Ishikawa (cell line): ENCODE results near the gene BCAR1.

Experiments used
- CEBPB ChIP-seq: IDR thresholded peaks from 2 replicates; pipeline ENCODE4 v1.6.1; 2012
- CREB1 ChIP-seq: IDR thresholded peaks from 2 replicates; pipeline ENCODE4 v1.6.1; 2012; ENCODE audit warnings: low read depth
- EGR1 ChIP-seq: IDR thresholded peaks from 2 replicates; pipeline ENCODE4 v1.6.1; 2012
- EP300 ChIP-seq: IDR thresholded peaks from 2 replicates; pipeline ENCODE4 v1.6.1; 2012; ENCODE audit warnings: borderline replicate concordance
- FOXM1 ChIP-seq: IDR thresholded peaks from 2 replicates; pipeline ENCODE4 v1.6.1; 2012; ENCODE audit warnings: low read depth, borderline replicate concordance
- NFIC ChIP-seq: IDR thresholded peaks from 2 replicates; pipeline ENCODE4 v1.6.1; 2012
- RAD21 ChIP-seq: IDR thresholded peaks from 2 replicates; pipeline ENCODE4 v1.6.1; 2012; ENCODE audit warnings: low read depth
- TAF1 ChIP-seq: IDR thresholded peaks from 2 replicates; pipeline ENCODE4 v1.6.1; 2012; ENCODE audit warnings: low read depth, mild to moderate bottlenecking
- TCF12 ChIP-seq: IDR thresholded peaks from 2 replicates; pipeline ENCODE4 v1.6.1; 2012; ENCODE audit warnings: low read depth
- TEAD4 ChIP-seq: IDR thresholded peaks from 2 replicates; pipeline ENCODE4 v1.6.1; 2012
- YY1 ChIP-seq: IDR thresholded peaks from 2 replicates; pipeline ENCODE4 v1.6.1; 2012; ENCODE audit warnings: low read depth
- ZBTB7A ChIP-seq: IDR thresholded peaks from 2 replicates; pipeline ENCODE4 v1.6.1; 2012; ENCODE audit warnings: low read depth
- TF ChIP-seq, protein P1 (sequence below): IDR thresholded peaks from 2 replicates; pipeline ENCODE4 v1.6.1; 2012
- TF ChIP-seq, protein P2 (sequence below): IDR thresholded peaks from 2 replicates; pipeline ENCODE4 v1.6.1; 2012; ENCODE audit warnings: low read depth, mild to moderate bottlenecking
- TF ChIP-seq, protein P3 (sequence below): IDR thresholded peaks from 2 replicates; pipeline ENCODE4 v1.6.1; 2012

Gene BCAR1

DNA sequence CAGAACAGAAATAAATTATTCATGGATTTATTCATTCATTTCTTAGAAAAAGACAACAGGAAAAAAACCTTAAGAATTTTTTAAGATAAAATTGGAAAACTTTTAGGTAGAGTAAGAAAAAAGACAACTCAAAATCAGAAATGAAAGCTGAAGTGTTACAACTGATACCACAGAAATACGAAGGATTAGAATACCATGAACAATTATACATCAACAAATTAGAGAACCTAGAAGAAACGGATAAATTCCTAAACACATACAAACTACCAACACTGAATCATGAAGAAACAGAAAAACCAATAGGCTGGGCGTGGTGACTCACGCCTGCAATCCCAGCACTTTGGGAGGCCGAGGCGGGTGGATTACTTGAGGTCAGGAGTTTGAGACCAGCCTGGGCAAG, 72.2 kb downstream of the BCAR1 start:
- TF ChIP-seq, protein P1, sequence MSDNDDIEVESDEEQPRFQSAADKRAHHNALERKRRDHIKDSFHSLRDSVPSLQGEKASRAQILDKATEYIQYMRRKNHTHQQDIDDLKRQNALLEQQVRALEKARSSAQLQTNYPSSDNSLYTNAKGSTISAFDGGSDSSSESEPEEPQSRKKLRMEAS: no peak
- TF ChIP-seq TCF12 (no peak), CREB1 (no peak), RAD21 (no peak), TAF1 (no peak), FOXM1 (no peak), EP300 (no peak), TEAD4 (no peak), CEBPB (no peak), ZBTB7A (no peak), EGR1 (no peak), NFIC (no peak), YY1 (no peak)
- TF ChIP-seq, protein P2, sequence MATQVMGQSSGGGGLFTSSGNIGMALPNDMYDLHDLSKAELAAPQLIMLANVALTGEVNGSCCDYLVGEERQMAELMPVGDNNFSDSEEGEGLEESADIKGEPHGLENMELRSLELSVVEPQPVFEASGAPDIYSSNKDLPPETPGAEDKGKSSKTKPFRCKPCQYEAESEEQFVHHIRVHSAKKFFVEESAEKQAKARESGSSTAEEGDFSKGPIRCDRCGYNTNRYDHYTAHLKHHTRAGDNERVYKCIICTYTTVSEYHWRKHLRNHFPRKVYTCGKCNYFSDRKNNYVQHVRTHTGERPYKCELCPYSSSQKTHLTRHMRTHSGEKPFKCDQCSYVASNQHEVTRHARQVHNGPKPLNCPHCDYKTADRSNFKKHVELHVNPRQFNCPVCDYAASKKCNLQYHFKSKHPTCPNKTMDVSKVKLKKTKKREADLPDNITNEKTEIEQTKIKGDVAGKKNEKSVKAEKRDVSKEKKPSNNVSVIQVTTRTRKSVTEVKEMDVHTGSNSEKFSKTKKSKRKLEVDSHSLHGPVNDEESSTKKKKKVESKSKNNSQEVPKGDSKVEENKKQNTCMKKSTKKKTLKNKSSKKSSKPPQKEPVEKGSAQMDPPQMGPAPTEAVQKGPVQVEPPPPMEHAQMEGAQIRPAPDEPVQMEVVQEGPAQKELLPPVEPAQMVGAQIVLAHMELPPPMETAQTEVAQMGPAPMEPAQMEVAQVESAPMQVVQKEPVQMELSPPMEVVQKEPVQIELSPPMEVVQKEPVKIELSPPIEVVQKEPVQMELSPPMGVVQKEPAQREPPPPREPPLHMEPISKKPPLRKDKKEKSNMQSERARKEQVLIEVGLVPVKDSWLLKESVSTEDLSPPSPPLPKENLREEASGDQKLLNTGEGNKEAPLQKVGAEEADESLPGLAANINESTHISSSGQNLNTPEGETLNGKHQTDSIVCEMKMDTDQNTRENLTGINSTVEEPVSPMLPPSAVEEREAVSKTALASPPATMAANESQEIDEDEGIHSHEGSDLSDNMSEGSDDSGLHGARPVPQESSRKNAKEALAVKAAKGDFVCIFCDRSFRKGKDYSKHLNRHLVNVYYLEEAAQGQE: no peak
- TF ChIP-seq, protein P3, sequence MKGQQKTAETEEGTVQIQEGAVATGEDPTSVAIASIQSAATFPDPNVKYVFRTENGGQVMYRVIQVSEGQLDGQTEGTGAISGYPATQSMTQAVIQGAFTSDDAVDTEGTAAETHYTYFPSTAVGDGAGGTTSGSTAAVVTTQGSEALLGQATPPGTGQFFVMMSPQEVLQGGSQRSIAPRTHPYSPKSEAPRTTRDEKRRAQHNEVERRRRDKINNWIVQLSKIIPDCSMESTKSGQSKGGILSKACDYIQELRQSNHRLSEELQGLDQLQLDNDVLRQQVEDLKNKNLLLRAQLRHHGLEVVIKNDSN: no peak
